Esophagus muscularis mucosa (tissue), 4 donors: ENCODE data around the gene ZNF580.

Experiments
- EP300 ChIP-seq: sonication (generic); formaldehyde crosslinking; IDR thresholded peaks from one replicate; pipeline ENCODE4 v1.6.1; 2017; ENCODE audit warnings: antibody characterized with exemption
- POLR2A ChIP-seq: fragments of 450-650 bp; IDR thresholded peaks from one replicate; pipeline ENCODE4 v1.6.1; 2017; ENCODE audit warnings: antibody characterized with exemption, moderate library complexity, mild to moderate bottlenecking, low read depth
- POLR2AphosphoS5 ChIP-seq, 2 donors: sonication (generic); formaldehyde crosslinking; IDR thresholded peaks; one replicate each; pipeline ENCODE4 v1.6.1; 2017; ENCODE audit warnings: antibody characterized with exemption in 2 of 2
- TF ChIP-seq, protein P1 (sequence below), 3 experiments: fragments of 200-600 bp in 2 of 3; fragments of 450-650 bp in 1 of 3; sonication (generic) in 2 of 3; IDR thresholded peaks; one replicate each; pipeline ENCODE4 v1.5.1; 2017 to 2019; ENCODE audit warnings: antibody characterized with exemption in 3 of 3, mild to moderate bottlenecking in 2 of 3, moderate library complexity in 1 of 3

DNA sequence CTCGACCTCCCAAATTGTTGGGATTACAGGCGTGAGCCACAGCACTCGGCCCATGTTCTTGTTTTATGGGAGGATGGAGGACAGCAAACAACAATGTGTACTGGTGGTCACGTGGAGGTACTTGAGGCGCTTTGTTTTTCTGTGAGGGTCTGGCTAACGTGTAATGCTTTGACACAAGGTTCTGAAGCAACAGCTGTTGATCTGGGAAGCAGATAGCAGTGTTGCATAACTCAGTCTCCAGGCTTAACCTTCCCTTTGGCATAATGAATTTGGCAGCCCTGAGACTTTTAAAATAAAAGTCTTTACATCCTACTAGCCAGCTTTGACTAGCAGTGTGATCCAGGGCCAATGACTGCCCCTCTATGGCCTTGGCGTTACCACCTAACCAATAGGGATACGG lies 6.9 kb upstream of the ZNF580 start:
- TF ChIP-seq POLR2A (no peak), EP300 (no peak), POLR2AphosphoS5 (IDR thresholded peaks at IDR 0.05) (no peak)
- TF ChIP-seq, protein P1, sequence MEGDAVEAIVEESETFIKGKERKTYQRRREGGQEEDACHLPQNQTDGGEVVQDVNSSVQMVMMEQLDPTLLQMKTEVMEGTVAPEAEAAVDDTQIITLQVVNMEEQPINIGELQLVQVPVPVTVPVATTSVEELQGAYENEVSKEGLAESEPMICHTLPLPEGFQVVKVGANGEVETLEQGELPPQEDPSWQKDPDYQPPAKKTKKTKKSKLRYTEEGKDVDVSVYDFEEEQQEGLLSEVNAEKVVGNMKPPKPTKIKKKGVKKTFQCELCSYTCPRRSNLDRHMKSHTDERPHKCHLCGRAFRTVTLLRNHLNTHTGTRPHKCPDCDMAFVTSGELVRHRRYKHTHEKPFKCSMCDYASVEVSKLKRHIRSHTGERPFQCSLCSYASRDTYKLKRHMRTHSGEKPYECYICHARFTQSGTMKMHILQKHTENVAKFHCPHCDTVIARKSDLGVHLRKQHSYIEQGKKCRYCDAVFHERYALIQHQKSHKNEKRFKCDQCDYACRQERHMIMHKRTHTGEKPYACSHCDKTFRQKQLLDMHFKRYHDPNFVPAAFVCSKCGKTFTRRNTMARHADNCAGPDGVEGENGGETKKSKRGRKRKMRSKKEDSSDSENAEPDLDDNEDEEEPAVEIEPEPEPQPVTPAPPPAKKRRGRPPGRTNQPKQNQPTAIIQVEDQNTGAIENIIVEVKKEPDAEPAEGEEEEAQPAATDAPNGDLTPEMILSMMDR (IDR thresholded peaks at IDR 0.05), result no peak
